Measurements from ENCODE around the gene JAG2.
"Not testable (repeated sequence)": the region's sequence is repeated elsewhere in the genome, so short reads cannot be mapped to it uniquely, and the experiment has no call there.

Gene JAG2

DNA sequence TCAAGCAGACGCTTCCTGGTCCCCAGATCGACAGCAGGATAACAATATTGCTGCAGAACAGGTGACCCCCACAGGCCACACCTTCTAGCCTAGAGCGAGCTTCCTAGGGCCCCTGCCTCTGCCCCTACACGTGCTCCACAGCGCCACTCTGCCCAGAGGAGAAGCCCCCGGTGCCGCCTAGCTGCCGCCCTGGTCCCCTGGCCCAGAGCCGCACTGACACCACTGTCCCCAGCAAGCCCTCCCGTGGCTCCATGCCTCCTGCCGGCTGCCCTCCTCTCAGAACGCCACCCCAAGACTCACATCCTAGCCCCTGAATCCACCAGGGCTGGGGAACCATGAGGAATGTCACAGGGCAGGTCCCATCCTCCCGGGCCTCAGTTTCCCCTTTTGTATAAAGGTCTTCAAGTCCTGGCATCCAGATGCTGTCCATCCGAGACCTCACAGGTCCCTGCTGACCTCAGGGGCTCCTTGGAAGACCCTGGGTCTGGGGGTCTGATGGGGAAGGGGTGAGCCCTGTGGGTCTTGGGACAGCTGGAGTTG is 31.0 kb downstream of the JAG2 start:
- no peak for DNase-seq

DNA sequence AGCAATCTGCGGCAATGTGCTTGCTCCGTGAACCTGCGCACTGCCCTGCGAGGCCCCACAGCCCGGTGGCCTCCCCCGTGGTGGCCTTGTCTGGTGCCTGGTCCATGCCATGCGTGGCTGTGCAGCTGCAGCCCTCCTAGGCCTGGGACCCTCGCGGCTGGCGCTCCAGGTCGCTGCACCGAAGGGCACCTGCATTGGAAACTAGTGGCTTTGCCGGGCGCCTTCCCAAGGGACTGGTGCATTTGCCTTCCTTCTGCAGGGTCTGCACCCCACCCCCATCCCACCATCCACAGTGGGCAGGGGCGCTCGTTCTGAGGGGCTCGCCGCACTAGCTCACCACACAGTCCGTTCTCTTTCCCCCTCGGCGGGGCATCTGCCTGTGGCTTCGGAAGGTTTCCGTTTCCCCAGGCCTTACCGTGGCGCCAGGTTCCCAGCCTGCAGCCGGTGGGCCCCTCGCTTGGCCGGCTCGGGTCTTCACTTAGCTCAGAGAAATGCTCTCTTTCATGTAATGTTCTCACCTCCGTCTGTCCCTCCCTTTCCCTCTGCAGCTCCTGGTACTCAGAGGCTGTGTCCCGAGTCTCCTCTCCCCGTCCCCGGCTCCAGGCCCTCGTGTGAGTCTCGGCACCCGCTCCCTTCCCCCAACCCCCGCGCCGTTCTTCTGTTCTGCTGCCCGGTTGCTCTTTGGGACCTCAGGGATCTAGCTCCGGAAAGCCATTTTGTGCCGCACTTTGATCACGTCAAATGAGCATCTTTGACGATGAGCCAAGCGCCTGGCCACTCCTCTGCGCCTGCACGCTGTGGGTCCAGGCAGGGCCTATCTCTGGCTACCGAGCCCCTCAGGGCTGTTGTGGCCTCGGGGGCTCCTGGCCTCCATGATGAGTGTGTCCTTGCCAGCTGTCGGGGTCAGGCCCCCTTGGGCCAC is 31.9 kb downstream of the JAG2 start:
- no peak for DNase-seq

DNA sequence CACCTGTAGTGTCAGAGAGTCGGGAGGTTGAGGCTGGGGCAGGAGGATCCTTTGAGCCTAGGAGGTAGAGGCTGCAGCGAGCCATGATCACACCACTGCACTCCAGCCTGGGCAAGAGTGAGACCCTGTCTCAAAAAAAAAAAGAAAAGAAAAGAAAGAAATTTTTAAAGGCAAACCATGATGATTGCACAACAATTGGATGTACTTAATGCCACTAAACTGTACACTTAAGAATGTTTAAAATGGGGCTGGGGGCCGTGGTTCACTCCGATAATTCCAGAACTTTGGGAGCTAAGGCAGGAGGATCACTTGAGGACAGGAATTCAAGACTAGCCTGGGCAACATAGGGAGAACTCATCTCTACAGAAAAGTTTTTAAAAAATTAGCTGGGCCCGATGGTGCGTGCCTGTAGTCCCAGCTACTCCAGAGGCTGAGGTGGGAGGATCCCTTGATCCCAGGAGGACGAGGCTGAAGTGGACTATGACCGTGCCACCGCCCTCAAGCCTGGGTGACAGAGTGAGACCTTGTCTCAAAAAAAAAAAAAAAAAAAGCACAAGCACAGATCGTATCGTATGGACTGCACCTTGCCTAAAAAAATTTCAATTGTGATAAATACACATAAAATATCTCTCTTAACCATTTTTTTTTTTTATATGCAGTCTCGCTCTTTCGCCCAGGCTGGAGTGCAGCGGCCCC is 32.7 kb downstream of the JAG2 start:
- no peak for DNase-seq

DNA sequence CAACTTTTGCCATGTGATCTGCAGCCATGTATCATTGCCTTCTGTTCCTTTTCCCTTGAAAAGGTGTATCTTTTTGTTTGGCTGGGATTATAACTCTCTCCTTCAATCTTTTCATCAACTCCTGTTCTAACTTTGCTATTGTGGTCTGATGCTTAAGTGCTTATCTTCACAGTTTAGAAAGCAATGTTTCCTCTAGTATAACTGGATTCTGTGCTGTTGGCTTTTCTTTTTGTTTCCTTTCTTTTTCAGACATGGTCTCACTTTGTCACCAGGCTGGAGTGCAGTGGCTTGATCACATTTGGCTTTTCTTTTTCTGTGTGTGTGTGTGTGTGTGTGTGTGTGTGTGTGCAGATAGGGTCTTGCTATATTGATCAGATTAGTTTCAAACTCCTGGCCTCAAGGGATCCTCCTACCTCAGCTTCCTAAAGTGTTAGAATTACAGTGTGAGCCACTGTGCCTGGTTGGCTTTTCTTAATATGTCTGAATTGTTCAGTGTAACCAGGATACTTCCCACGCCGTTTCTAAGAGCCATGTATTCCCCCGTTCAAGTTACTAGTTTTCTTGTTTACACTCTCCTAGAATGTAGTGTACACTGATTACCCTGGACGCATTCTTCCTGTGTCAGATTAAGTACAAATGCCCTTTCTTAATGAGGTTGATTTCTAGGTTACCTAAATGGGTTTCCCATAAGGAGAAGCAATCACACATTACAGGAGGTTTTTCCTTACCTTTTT is 35.5 kb downstream of the JAG2 start:
- DNase-seq = no peak

DNA sequence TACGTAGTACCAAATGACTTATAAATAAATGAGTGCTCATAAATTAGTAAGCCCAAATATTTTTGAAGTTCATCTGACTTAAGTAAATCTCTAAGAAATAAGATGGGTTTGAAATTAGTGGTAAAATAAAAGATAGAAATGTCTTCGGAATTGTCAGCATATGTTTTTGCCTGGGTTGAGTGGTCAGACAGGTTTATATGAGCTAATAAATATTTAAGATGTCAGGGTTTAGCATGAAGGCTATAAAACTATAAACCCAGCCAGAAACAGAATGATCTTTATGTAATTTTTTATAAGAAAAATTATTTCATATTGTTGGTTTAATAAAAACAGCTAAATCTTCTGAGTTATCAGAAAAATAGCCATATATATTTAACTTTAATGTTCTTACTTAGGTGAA is 37.3 kb downstream of the JAG2 start:
- no peak for DNase-seq

DNA sequence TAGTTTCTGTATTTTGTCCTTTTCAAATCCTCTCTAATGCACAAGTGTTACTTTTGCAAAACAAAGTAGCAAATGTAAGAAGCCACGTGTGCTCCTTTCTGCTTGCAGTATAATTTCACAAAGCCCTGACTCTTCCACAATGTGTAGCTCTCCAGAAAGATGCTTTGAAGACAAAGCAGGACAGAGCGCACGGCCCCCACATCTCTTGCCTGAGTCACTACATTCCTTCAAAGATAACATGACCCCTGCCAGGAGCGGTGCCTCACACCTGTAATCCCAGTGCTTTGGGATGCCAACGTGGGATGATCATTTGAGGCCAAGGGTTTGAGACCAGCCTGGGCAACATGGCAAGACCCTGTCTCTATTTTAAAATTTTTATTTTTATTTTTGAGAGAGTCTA is 40.5 kb downstream of the JAG2 start:
- DNase-seq = no peak

DNA sequence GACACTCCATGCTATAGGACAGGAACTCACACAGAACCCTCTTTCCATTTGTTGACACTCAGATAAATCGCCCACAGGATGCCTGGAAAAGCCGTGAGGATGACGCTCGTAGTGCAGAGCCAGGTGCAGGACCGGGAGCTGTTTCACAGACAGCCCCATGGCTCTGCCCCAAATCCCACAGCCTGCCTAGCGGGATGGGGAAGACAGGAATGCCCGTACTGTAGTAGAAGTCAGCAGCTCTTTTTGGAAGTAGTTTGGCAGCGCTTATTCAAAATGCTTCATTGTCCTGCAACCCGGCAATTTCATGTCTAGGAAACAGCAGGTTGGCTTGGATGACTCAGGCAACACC is 41.6 kb downstream of the JAG2 start:
- no peak for DNase-seq

DNA sequence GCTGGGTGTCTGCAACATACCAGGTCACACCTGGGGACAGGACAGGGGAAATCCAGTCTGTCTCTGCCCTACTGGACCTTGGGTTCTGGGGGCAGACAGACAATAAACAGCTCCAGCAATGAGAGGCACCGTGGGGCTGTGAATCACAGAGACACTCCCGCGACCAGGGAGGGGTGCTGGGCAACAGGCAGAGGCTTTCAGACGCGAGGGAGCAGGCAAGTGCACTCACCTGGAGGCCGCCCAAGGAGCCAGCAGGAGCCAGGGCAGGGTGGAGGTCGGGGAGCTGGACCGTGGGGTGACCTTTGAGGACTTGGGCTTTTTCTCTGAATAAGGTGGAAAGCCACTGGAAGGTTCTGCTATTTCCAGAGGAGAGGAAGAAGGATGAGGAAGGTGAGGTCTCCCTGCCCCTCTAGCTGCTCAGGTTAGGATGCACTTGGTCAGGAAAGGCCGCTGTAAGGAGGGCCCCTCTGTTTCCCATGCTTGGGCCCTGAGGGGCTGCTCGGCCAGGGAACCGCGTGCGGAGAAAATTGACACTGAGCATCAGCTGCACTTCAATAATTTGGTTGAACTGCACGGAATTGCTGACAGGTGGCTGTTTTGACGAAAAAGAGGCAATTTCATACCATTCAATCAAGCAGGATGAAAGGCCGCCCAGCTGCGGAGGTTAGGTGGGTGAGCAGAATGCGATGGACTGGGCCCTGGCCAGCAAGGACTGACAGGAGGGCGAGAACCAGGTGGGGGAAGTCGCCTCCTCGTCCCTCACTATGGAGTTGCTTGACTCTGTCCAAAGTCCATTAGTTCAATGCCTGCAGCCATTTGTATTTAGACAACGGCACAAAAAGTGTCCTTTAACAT is 42.2 kb downstream of the JAG2 start:
- DNase-seq = no peak

DNA sequence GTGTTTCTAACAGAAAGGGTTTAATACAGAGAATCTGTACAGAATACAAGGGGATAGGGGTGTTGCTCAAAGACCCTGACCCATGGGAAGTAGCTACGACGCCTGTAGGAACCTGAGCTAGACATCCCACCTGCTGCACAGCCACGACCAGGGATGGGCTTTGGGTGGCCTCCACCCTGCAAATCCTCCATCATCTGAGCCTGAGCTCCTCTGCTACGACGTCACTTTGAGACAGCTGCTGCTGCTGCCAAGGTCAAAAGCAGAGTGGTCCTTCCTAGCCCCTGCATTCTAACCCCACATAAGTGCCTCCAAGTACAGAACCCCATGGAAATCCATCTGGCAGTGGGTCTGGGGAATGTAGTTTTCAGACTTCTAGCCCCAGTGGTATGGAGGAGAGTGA is 43.8 kb downstream of the JAG2 start:
- DNase-seq = no peak

DNA sequence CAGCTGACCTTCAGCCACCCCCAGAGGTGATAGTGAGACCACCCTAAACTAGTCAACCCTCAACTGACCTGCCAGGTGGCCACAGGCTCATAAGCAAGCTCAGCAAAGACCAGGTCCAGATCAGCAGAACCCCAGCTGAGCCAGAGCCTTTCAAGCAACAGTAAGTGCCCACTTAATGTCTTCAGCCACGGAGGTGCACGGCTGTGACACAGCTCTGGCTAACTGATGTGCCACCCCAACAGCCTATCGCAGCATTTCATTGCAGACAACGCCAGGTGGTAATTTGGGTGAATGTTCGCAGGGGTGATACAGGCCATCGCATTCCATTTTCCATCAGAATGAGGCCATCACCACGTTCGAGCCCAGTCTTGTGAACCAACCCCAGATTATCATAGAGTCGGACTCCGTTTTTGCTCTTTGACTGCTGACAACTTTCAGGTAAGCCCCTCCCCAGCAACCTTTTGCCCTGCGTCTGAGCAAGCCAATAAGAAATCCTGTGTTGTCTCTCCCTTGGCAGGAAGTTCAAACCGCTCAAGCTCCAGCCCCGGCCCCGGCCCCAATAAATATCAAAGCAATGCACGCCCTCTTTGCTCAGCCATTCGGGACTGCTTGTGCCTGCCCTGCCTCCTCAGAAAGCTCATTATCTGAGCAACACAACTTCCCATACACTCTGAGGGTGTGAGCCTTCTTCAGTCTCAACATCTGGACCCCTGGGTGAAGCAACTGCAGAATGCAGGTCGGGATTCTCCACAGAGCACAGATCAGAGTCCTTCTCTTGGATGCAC is 44.4 kb downstream of the JAG2 start:
- no peak for DNase-seq

DNA sequence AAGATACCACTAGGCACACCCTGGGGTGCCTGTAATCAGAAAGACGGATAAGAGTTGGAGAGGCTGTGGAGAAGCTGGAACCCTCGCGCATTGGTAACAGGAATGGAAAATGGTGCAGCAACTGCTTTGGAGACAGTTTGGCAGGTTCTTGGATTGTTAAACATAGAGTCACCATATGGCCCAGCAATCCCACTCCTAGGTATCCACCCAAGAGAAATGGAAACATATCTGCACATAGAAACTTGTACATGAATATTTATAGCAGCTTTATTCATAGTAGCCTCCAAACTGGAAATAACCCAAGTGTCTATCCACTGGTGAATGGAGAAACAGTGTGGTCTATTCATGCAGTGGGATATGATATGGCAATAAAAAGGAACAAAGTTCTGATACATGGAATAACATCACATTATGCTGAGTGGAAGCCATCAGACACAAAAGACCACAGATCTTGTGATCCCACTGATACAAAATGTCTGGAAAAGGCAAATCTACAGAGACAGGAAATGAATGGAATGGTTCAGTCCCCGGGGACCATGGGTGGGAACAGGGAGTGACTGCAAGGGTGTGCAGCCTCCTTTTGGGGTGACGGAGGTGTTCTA is 45.4 kb downstream of the JAG2 start:
- DNase-seq = no peak

DNA sequence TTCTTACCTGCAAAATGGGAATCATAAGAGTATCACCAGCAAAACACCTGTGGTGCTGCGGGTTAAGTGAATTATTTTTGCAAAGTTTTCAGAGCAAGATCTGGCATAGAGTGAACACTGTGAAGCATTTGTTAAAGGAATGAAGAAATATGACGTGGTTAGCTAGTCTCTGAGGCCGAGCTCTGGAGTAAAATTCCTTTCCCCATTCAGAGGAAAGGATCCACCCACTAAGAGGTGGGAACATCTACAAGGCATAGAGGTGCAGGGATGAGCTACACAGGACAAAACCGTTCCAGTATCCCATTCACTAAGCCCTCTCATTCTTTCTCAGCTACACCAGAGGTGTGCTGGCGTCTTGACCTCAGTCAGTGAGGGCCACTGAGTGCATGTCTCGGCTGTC is 48.5 kb downstream of the JAG2 start:
- DNase-seq = no peak

DNA sequence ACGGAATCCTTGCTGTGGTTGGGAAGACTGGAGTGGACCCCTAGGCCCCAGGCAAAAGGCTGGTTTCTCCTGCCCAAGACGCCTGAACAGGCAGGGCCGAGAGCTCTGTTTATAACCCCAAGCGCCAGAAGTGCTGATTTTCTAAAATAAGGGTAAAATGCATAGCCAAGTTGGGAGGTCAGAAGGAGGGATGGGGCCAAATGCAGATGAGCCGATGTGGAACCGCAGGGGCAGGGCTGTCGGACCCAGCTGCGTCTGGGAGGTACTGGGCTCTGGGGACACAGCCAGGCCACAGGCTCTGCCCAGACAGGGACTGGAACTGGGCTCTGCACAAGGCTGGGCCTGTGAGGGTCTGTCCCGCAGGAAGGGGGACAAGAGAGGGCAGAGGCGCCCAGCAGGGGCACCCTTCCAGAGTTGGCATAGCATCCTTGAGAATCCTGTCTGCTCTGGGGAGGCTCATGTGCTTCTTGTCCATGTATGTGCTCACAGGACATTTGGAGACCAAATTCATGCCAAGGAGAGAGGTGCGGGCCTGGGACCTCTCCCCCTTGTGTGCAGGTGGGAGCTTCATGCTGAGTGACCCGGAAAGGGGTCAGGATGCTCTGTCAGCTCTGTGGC is 49.1 kb downstream of the JAG2 start:
- no peak for DNase-seq

DNA sequence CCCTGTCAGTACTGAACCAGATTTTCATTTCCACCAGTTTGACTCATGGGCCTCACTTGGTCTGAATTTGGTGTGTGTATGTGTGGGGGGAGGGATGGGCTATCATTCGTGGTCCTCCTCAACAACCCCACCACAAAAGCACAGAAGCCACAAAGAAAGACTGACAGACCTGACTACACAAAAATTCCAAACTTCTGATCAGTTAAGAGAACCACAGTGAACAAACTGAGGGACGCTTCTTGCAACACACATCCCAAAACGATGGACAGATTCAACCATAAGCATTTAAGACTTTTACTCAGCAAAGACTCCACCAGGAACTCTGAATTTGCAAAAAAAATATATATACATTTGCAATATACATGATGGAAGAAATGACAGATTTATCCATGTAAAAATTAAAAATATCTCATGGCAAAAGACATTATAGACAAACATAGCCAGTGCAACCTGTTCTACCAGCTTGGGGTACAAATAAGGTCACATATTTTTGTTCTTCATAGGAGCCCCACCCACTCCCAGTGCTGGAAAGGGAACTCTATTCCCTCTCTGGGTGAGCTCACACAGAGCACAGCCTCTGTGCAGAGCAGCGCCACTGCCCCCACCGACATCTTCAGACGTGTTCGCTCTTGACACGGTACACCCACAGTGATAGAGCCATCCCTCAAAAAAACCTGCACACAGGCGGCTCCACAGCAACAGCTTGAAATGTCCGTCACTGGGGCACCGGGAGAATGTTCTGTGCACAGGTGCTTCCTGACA is 49.7 kb downstream of the JAG2 start:
- no peak for DNase-seq

DNA sequence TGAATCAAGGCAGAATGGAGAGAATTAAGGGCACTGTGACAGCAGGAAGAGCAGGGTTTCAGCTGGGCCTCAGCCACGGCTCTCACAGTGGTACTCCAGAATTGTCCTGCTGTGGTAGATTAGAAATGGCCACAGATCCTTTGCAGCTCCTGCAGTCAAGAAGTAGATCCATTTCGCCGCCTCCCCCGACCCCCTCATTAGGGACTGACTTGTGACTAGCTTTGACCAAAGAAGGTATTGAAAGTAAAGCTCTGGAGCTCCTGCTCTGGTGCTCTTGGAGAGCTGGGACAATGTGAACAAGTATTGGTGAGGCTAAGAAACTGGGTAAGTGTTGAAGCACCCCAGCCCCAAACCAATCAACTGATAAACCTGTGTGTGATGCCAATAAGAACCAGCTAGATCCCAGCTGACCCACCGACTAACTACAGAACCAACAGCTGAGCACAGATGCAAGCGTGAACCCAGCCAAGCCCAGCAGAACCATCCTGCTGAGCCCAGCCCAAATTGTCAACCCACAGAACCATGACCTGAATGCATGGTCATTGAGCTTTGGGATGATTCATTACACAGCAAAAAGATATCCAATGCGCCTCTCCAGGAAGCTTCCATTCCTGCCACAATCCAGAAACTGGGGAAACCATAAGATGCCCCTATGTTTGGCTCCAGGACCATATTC is 50.7 kb downstream of the JAG2 start:
- no peak for DNase-seq

DNA sequence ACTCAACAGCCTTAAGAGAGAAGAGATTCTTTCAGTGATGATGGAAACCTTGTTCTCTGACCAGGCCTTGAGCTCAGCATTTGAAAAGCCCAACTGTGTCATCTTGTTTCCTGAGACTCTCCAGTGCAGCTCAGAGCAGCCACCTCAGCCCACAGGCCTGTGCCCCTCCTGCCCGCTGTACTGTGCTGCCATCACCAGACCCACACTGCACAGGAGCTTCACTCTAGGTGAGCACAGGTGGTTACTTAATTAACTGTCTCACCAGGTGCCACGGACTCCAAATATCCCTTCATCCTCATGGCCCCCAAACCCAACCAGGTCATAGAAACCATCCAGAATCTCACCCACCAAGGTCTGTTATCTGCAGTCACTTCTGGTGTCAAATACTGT is 51.3 kb downstream of the JAG2 start:
- DNase-seq = no peak

DNA sequence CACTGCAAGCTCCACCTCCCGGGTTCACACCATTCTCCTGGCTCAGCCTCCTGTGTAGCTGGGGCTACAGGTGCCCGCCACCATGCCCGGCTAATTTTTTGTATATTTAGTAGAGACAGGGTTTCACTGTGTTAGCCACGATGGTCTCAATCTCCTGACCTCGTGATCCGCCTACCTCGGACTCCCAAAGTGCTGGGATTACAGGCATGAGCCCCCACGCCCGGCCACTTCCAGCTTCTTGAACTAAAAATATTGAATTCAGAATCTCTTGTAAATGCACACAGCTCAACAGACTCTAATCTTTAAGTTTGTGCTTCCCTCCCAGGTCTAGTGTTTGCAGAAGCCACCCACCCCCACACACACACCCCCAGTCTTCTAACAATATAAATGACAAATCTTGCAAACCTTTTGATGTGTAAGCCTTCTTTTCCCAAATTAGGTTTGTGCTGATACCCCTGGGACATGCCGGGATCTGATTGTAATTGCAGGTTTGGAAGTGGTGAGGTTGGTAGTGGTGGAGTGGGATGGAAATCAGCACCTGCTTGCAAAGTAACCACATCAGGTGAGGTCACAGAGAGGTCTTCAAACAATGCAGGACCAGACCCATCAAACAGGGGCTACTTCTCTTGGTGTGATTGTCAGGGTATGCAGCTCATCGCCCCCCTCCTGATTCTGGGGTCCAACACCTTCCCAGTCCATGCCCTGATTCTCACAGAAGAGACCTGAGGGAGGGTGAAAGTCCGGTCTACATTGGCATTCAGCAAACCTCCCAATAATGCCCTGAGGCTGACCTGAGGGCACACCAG is 51.9 kb downstream of the JAG2 start:
- no peak for DNase-seq

DNA sequence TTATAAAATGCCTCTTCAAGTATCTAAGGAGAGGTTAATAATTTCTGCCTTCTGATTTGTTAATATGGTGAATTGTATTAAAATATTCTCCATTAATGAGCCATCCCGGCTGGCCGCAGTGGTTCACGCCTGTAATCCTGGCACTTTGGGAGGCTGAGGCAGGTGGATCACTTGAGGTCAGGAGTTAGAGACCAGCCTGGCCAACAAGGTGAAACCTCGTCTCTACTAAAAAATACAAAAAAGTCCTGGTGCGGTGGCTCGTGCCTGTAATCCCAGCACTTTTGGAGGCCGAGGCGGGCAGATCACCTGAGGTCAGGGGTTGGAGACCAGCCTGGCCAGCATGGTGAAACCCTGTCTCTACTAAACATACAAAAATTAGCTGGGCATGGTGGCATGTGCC is 59.3 kb downstream of the JAG2 start:
- not testable (repeated sequence) for DNase-seq

DNA sequence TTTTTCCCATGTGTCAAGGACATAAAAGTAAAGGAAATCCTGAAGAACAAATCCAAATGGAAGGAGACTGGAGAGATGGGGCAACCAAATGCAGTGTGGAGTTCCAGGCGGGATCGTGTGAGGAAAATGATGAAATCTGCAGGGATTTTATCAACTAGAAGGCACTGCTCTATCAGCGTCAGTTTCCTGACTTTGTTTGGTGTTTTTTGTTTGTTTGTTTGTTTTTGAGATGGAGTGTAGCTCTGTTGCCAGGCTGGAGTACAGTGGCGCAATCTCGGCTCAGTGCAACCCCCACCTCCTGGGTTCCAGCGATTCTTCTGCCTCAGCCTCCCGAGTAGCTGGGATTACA is 60.1 kb downstream of the JAG2 start:
- DNase-seq = no peak
